Ectodermal cell (in vitro differentiated cells): Measurements from ENCODE around the gene TNNI2.
"Not testable (repeated sequence)": the region's sequence is repeated elsewhere in the genome, so short reads cannot be mapped to it uniquely, and the experiment has no call there.

Experiments
- H3K27ac ChIP-seq: 2 replicates; pipeline ENCODE4 v1.7.0; 2013; ENCODE audit warnings: mild to moderate bottlenecking, low read depth, low read length; ENCODE audit not compliant: insufficient read depth, poor library complexity, severe bottlenecking
- H3K27me3 ChIP-seq: 2 replicates; pipeline ENCODE4 v1.7.0; 2013; ENCODE audit warnings: mild to moderate bottlenecking, low read length; ENCODE audit not compliant: insufficient read depth, control insufficient read depth, poor library complexity, severe bottlenecking
- H3K36me3 ChIP-seq: one replicate; pipeline ENCODE4 v1.7.0; 2013; ENCODE audit warnings: low read length; ENCODE audit not compliant: control insufficient read depth, insufficient read depth
- H3K4me1 ChIP-seq: one replicate; pipeline ENCODE4 v1.7.0; 2013; ENCODE audit warnings: low read length; ENCODE audit not compliant: control insufficient read depth, insufficient read depth
- H3K4me3 ChIP-seq: 2 replicates; pipeline ENCODE4 v1.7.0; 2013; ENCODE audit warnings: low read depth, low read length, control low read depth; ENCODE audit not compliant: insufficient read depth
- H3K9me3 ChIP-seq: 2 replicates; pipeline ENCODE4 v1.7.0; 2013; ENCODE audit warnings: mild to moderate bottlenecking, low read length, moderate library complexity; ENCODE audit not compliant: control insufficient read depth
- WGBS, 2 experiments: methylation state at CpG; one replicate each; pipeline ENCODE4 v1.1.7; 2013; ENCODE audit warnings: missing lambda C conversion rate in 2 of 2; 5-methylcytosine and 5-hydroxymethylcytosine counted together

Gene TNNI2

DNA sequence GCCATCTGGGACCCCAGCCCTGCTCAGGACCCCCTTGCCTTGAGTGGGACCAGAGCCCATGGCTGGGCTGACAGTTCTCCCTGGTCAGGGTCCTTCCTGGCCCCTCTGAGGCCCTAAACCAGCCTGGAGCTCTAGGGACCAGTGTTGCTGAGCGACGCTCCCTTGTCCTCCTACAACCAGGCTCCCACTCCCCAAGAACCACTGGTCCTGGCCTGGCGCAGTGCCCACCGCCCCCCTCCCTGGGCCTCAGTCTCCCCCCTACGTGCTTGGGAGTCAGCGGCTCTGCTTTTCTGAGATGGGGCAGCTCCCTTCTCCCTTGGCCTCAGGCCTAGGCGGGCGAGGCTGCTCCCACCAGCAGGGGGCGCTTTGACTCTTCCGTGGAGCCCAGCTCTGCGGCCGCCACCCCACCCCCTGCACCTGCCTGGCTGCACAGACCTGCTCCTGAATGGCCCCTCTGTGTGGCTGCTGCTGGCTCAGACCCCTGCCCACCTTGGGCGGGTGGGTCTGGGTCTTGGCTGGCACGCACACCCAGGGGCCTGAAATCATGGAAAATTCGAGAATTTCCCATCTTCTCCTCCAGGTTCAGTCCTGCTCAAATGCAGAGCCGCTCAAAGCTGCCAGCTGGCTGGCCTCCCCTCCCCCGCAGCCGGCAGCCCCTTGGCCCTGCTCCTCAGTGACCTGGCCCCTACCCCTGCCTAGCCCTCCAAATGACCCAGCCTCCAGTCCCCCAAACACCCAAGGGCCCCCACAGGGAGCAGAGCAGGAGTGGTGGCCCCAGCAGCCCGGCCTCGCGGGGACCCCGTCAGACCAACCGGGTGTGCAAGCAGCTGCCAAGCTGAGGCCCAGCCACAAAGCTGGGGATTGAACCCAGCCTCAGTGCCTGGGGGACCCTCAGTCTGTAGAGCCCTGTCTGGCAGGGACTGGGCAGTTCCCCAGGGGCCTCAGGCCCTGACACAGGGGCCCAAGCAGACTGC lies 43.8 kb downstream of the TNNI2 start:
- 40% methylated on average over 23 of the region's 23 CpGs for WGBS, 2 experiments
- Histone ChIP-seq H3K27me3 (peaks cover 3% of the 10 kb centered on the region), H3K27ac (no peak overlapping the region), H3K4me3 (no peak overlapping the region), H3K4me1 (no peaks in the 10 kb centered on the region), H3K9me3 (no peaks in the 10 kb centered on the region), H3K36me3 (no peaks in the 10 kb centered on the region)

DNA sequence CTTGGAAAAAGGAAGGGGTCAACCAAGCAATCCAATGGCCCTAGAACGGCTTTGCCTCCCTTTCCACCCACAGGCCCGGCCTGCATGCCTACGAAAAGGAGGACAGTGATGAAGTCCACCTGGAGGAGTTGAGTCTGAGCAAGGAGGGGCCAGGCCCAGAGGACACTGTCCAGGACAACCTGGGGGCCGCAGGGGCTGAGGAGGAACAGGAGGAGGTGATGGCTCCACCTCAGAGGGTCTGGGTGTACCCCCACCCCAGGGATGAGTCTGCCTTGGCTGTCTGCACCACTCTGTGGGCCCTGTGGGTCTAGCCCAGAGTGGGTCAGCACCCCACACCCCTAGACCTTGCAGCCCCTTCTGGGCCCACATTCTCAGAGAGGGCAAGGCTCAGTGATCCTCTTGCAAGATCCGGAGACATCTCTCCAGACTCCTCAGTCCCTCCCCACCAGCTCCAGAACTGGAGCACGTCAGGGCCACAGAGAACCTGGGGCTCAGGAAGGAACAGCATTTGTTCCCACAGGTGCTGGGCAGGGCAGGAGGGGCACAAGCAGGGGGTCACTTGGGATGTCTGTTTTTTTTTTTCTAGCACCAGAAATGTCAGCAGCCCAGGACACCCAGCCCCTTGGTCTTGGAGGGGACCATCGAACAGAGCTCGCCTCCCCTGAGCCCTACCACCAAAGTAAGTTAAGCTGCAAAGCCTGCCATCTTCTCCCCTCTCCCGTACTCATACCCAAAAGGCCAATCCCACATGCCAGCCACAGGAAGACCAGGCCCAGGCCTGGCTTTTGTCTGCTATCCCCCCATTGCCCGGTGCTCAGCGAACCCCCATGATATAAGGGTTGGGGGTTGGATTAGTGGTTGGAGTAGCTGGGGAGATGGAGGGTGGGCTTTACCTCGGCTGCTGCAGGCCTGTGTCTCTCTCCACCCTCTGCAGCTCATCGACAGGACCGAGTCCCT lies 44.8 kb downstream of the TNNI2 start:
- Histone ChIP-seq H3K4me3 (no peak overlapping the region), H3K4me1 (no peaks in the 10 kb centered on the region), H3K36me3 (no peaks in the 10 kb centered on the region), H3K27ac (no peak overlapping the region), H3K27me3 (peaks cover 3% of the 10 kb centered on the region), H3K9me3 (no peaks in the 10 kb centered on the region)
- WGBS, 2 experiments, result 93 to 94% methylated on average over 14 of the region's 14 CpGs

DNA sequence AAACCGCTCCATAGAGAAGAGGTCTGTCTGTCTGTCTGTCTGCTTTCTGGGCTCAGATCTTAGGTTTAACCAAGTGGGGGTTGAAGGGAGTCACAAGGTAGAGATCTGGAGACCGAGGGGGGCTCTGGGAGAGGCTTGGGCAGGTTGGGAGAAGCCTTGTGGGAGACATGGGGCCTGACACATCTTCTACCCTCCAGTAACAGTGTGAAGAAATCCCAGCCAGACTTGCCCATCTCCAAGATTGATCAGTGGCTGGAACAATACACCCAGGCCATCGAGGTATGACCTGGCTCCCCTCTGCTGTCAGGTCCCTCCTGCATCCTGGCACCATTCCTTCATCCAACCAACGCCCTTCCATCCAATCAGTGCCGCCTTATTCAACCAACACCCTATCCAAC lies 45.5 kb downstream of the TNNI2 start:
- WGBS, 2 experiments, result 90 to 92% methylated on average over 5 of the region's 5 CpGs
- Histone ChIP-seq H3K4me1 (no peaks in the 10 kb centered on the region), H3K27me3 (peaks cover 3% of the 10 kb centered on the region), H3K9me3 (no peaks in the 10 kb centered on the region), H3K36me3 (no peaks in the 10 kb centered on the region), H3K4me3 (no peak overlapping the region), H3K27ac (no peak overlapping the region)

DNA sequence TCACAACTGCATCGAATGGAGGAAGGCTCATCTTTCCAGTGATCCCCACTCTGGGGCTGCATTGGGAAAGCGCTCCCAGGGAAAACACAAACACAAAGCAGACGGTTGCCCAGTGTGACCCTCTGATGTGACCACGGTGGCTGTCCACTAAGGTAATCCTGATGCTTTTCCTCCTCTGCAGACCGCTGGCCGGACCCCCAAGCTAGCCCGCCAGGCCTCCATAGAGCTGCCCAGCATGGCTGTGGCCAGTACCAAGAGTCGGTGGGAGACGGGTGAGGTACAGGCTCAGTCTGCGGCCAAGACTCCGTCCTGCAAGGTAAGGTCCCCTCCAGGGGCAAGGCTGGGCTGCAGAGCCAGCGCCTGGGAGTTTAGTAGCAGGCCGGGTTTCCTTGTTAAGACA lies 47.8 kb downstream of the TNNI2 start:
- not testable (repeated sequence) for H3K27me3 ChIP-seq, H3K4me3 ChIP-seq, H3K36me3 ChIP-seq, H3K9me3 ChIP-seq, H3K27ac ChIP-seq, H3K4me1 ChIP-seq
- 89 to 92% methylated on average over 13 of the region's 13 CpGs for WGBS, 2 experiments

DNA sequence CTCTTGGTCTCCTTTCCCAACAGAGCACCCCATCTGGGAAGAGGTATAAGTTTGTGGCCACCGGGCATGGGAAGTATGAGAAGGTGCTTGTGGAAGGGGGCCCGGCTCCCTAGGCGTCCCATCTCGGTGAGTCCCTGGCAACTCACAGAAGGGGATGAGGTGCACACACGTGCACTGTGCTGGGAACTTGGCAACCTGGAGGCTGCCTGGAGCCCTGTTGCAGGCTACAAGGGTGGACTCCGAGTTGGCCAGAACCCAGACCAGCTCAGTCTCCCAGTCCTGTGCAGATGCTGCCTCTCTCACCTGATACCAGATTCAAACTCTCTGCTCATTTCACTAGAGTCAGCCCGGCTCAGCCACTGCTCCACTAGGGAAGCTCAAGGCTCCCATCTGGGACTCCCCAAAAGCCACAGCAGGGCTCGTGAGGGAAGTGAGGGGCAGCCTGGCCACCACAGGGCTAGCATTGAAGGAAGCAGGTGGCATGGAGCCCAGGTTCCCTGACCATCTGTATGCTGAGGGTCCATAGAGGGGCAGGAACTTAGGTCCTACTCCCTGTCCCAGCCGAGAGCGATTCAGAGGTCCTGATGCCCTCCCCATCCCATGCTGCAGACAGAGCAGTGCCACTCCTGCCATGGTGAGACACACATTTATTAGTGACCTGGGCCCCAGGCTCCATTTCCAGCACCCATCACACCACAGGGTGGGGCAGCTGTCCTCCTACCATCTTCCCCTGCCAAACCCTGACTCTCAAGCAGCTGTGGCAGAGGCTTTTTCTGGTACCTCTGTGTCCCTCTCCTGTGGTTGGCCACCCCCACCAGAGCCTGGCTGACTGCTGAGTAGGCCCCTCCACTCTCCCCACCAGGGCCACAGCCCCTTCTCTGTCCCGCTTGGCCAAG lies 48.9 kb downstream of the TNNI2 start:
- Histone ChIP-seq H3K4me3 (no peak overlapping the region), H3K9me3 (no peaks in the 10 kb centered on the region), H3K27me3 (peaks cover 3% of the 10 kb centered on the region), H3K4me1 (no peaks in the 10 kb centered on the region), H3K36me3 (no peaks in the 10 kb centered on the region), H3K27ac (no peak overlapping the region)
- WGBS, 2 experiments, result 90 to 91% methylated on average over 11 of the region's 11 CpGs

DNA sequence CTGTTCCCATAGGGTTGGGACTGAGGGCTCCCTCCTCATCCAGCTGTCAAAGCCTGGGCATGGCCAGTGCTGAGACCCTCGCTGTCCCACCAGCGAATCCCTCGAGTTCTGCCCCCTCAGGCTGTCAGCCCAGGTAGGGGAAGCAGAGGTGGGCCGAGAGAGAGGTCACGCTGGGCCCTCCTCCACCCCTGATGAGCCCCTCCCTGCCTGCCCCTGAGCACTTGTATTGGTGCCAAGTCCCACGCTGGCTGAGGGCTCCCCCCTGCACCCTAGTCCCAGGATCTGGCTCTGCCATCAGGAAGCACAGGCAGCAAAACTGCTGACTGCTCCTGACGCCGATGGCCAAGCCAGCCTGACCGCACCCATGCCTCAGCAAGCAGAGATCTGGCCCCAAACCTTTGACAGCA lies 49.6 kb downstream of the TNNI2 start:
- H3K4me3 ChIP-seq, result no peak overlapping the region
- no peaks in the 10 kb centered on the region for H3K9me3 ChIP-seq
- no peak overlapping the region for H3K27ac ChIP-seq
- H3K36me3 ChIP-seq, result no peaks in the 10 kb centered on the region
- 86 to 88% methylated on average over 9 of the region's 9 CpGs for WGBS, 2 experiments
- peaks cover 3% of the 10 kb centered on the region for H3K27me3 ChIP-seq
- no peaks in the 10 kb centered on the region for H3K4me1 ChIP-seq

DNA sequence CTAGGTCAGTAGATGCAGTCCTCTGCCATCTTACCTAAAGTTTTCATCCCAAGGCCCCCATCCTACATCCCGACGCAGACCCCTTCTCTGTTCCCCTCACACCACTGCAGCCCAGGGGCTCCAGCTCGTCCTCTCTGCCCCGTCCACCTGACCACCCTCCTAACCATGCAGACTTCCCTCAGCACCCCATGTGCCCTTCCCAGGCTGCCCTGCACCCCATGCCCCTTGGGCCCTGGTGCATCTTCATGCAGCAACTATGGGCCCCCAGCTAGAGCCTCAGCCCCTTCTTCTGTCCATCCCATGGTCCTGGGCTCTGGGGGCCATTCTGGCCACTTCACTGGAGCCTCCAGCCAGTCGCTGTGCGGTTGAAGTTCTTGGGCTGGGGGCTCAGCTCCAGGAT lies 50.0 kb downstream of the TNNI2 start:
- no peak overlapping the region for H3K4me3 ChIP-seq
- H3K27ac ChIP-seq, result no peak overlapping the region
- WGBS, 2 experiments, result 93% methylated on average over 6 of the region's 6 CpGs
- H3K27me3 ChIP-seq, result peaks cover 3% of the 10 kb centered on the region
- H3K4me1 ChIP-seq, result no peaks in the 10 kb centered on the region
- no peaks in the 10 kb centered on the region for H3K36me3 ChIP-seq
- H3K9me3 ChIP-seq, result no peaks in the 10 kb centered on the region

DNA sequence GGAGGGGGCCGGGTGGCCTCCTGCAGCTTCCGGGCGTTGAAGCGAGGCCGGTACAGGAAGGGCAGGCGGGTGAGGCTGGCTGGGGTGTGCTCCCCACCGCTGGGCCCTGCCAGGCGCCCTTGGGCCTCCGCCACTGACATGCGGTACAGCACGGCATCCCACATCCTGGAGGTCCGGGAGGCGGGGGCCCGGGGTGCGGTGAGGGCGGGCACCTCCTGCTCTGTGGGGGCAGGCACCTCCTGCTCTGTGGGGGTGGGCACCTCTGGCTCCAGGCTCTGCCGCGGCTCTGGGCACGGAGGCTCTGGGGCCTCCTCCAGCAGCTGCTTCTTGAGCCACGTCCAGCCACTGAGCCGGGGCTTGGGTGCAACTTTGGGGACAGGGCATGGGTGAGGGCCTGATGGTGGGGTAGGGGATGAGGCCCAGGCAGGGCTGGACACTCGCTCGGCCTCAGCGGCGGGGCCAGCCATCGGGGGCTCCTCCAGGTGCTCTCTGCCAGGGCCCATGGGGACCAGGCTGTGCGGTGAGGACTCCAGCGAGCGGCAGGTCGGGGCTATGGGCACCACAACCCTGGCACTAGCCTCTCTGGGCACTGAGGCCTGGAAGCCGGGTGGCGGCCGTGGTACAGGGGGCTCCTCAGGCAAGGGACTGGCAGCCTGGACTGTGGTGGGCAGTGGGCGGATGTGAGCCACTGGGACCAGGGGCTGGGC lies 50.6 kb downstream of the TNNI2 start:
- no peak overlapping the region for H3K4me3 ChIP-seq
- H3K36me3 ChIP-seq, result no peaks in the 10 kb centered on the region
- no peak overlapping the region for H3K27ac ChIP-seq
- H3K27me3 ChIP-seq, result peaks cover 3% of the 10 kb centered on the region
- WGBS, 2 experiments, result 93 to 95% methylated on average over 34 of the region's 34 CpGs
- H3K9me3 ChIP-seq, result no peaks in the 10 kb centered on the region
- no peaks in the 10 kb centered on the region for H3K4me1 ChIP-seq
